ENCODE measurements around the gene MARCHF10.

DNA sequence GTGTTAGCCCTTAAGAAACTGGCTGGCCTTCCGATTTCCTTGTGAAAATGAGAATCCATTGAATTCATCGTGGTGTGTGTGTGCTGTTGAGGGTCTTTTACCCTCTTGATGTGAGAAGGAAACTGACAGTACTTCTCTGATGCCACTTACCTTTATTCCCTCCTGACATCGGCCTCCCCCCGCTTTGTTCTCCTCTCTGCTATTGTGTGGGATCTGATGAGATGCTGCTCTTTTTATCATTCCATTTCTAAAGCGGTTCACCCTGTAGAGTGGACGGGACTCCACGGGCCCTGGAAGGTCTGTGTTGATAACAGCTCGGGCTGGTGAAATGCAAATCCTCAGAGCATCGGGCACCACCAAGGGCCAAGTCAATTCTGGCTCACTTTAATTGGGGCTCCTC, 69.8 kb downstream of the MARCHF10 start:
- TF ChIP-seq CTCF (IDR thresholded peaks at IDR 0.05) (no peak), POLR2A (IDR thresholded peaks at IDR 0.05) (no peak)
